WI38 (cell line): ENCODE measurements around the gene OPCML.

Source experiments
- H3K4me3 ChIP-seq: 2 replicates; pipeline ENCODE4 v1.5.1; 2011; ENCODE audit warnings: low read depth, mild to moderate bottlenecking, control low read depth, low read length
- TF ChIP-seq, protein P1 (sequence below): IDR thresholded peaks from 2 replicates; pipeline ENCODE4 v1.5.1; 2012; ENCODE audit warnings: low read depth, mild to moderate bottlenecking, control low read depth, low read length

OPCML gene

DNA sequence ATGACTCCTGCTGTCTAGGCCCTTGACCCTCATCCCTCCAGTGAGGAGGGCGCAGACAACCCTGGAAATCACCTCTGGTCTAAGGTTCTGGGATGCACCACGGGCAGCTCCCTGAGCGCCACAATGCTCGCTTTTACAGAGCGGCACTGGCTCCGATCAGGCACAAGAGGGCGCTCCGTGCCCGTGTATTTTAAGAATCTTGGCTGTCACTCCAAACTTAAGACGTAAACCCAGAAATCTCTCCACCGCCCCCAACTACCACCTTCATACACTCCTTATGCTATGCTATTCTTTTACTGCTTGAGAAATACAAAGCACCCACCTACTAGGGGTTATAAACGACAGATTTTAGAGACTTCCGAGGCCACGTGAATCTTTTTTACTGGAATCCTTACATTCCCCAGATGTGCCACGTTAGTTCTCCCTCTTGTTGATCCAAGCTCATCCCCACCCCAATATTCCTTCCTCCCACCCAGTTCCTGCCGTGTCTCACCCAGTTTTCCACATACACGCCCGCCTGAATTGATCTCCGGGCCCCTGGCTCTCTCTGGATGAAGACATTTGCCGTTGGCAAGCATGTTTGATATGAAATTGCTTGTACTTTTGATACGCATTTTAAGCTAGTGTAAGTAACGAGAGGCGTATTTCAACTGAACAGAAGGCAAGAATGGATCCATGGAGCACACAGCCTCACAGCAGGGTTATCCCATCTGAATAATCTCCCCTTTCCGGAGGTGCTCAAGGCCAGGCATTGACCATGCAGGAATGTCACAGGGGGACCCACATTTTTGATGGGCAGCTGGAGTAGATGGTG is 453.5 kb downstream of the OPCML start:
- TF ChIP-seq, protein P1, sequence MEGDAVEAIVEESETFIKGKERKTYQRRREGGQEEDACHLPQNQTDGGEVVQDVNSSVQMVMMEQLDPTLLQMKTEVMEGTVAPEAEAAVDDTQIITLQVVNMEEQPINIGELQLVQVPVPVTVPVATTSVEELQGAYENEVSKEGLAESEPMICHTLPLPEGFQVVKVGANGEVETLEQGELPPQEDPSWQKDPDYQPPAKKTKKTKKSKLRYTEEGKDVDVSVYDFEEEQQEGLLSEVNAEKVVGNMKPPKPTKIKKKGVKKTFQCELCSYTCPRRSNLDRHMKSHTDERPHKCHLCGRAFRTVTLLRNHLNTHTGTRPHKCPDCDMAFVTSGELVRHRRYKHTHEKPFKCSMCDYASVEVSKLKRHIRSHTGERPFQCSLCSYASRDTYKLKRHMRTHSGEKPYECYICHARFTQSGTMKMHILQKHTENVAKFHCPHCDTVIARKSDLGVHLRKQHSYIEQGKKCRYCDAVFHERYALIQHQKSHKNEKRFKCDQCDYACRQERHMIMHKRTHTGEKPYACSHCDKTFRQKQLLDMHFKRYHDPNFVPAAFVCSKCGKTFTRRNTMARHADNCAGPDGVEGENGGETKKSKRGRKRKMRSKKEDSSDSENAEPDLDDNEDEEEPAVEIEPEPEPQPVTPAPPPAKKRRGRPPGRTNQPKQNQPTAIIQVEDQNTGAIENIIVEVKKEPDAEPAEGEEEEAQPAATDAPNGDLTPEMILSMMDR, result peak; percentile 69
- H3K4me3 ChIP-seq, result no peak overlapping the region

DNA sequence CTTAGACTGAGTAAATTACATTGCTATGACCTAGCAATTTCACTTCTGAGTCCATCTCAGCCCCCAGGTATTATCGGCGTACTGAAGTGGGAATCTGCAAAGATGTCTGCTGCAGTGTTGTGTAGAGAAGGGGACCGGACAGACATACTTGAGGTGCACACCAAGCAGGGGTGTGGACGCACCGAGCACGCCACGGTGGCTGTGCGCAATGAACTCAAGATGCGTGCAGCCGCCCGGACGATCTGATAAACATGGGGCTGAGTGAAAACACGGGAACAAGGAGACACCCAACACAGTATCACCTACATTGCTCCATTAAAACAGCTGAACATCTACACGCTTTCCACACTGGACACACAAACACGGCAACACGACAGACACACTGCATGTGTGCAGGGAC is 454.3 kb downstream of the OPCML start:
- TF ChIP-seq, protein P1, result no peak
- H3K4me3 ChIP-seq, result no peak overlapping the region

DNA sequence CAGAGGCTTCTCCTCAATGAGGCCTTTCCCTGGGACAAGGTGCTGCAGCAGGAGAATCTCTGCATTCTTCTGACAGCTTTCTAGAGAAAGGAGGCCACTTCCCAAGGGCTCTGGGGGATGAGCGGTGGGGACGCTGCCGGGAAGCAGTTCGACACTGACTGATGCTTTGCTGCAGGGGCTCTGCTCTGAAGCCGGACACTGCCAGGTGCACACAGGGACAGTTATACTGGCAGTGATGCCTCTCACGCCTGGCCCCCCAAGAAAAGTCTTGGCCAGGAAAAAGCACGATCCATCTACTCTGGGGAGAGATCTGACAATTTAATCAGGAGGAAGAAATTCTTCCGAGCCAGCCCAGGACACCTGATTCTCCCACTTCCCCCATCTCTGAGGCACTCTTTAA is 456.9 kb downstream of the OPCML start:
- TF ChIP-seq, protein P1, result no peak
- no peak overlapping the region for H3K4me3 ChIP-seq

DNA sequence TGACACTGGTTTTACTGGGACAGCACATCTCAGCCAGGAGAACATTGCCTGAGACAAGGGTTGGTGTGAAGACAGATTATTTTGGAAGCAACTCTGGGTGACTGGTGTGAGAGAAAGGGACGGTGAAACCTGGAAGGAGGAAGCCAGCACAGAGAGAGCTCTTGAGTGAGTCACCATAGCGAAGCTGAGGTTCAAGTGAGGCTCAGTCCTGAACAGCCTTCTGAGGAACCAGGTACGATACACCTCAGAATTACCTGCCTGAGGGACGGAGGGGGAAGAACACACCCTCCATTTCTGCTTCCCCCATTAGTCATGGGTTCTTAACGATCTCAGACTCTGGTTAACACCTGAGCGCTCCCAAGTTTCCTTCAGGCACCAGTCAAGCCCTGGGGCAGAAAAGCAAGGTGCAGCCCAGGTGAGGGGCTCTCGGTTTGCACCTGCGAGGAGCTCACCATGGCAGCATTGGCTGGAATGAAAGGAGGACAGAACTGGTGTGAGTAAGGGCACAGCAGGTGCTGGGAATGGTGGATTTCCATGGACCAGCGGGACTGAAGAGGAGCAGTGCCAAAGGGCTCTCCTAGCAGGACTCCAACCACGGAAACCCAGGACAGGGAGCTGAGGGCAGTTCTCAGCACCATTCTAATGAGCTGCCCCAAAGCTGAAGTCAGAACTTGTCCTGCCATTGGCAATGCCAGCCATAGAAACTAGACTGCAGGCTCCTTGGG is 459.3 kb downstream of the OPCML start:
- TF ChIP-seq, protein P1, result no peak
- H3K4me3 ChIP-seq, result no peak overlapping the region

DNA sequence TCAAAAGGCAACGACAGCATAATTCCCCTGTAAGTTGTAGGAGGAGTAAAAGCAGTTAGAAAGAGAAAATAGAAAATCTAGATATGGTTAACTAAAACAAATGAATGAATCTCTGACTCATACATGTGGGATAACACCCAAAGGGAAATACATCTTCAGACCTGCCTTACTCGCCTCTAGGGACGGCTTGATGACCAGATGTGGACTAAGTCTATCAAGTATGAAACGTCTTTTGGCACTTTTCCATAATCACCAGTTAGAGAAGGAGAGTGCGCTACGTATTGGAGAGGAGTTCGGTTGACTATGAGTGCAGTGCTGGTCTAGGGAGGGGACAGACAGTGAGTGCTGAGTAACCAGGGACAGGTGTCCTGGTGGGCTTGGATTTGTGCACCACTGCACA is 459.9 kb downstream of the OPCML start:
- TF ChIP-seq, protein P1, result no peak
- H3K4me3 ChIP-seq, result no peak overlapping the region

DNA sequence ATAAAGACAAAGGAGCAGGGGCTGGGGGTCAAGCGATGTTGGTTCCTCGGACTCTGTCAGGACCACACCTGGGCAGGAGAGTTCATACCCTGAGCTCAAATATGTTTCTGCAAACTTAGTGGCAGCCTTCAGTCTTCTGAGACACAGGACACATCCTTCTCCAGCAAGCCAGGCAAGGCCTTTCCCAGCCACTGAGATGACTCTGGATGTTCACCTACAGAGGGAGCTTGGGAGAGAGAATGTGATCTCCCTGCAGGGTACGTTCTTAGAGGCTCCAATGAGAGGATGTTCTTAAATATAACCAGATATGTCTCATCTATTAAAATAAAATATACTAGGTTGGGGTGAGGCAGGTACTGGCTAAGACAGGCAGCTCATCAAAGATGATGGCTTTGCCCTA is 461.5 kb downstream of the OPCML start:
- no peak overlapping the region for H3K4me3 ChIP-seq

More for the DNA sequence above, 461.5 kb downstream of the OPCML start:
- TF ChIP-seq, protein P1, result no peak
